Immature natural killer cell (primary cell): ENCODE data around the gene NTM. TPM values are rescaled to one million over a fixed set of nuclear protein-coding genes. Genes with fewer than 3 reads are reported as not detected.

ENCODE experiments used
- DNase-seq, 3 donors: peaks; one replicate each; pipeline ENCODE4 v3.0.0; 2022; ENCODE audit warnings: mixed read lengths in 1 of 3
- H3K27ac Mint-ChIP-seq, 6 donors: one replicate each; pipeline ENCODE4 v1.8.0; 2020; ENCODE audit warnings: mixed read lengths in 6 of 6, mild to moderate bottlenecking in 5 of 6, inconsistent platforms in 4 of 6, moderate library complexity in 3 of 6
- H3K27me3 Mint-ChIP-seq, 3 donors: one replicate each; pipeline ENCODE4 v1.8.0; 2020 to 2021; ENCODE audit warnings: low read depth in 3 of 3, mild to moderate bottlenecking in 3 of 3, mixed read lengths in 3 of 3, moderate library complexity in 3 of 3, inconsistent platforms in 1 of 3
- H3K36me3 Mint-ChIP-seq, 3 donors: one replicate each; pipeline ENCODE4 v1.8.0; 2020; ENCODE audit warnings: mixed read lengths in 3 of 3, inconsistent platforms in 2 of 3, mild to moderate bottlenecking in 2 of 3
- H3K4me1 Mint-ChIP-seq, 2 donors: one replicate each; pipeline ENCODE4 v1.8.0; 2020; ENCODE audit warnings: inconsistent platforms in 2 of 2, mild to moderate bottlenecking in 2 of 2, mixed read lengths in 2 of 2, moderate library complexity in 1 of 2
- H3K4me3 Mint-ChIP-seq, 5 donors: one replicate each; pipeline ENCODE4 v1.8.0; 2020; ENCODE audit warnings: mild to moderate bottlenecking in 5 of 5, mixed read lengths in 5 of 5, inconsistent platforms in 3 of 5, moderate library complexity in 3 of 5
- H3K9me3 Mint-ChIP-seq, 6 donors: one replicate each; pipeline ENCODE4 v1.8.0; 2020; ENCODE audit warnings: mild to moderate bottlenecking in 6 of 6, mixed read lengths in 6 of 6, inconsistent platforms in 4 of 6, moderate library complexity in 3 of 6
- polyA plus RNA-seq, 3 donors: library from polyadenylated mRNA; unstranded; fragments of 300-500 nt; fragmentation: Illumina TruSeq; gene quantifications; one replicate each; pipeline ENCODE4 v1.2.3, GENCODE V29; 2021

Gene NTM
- polyA plus RNA-seq, 3 donors from 2014 or later: not detected

DNA sequence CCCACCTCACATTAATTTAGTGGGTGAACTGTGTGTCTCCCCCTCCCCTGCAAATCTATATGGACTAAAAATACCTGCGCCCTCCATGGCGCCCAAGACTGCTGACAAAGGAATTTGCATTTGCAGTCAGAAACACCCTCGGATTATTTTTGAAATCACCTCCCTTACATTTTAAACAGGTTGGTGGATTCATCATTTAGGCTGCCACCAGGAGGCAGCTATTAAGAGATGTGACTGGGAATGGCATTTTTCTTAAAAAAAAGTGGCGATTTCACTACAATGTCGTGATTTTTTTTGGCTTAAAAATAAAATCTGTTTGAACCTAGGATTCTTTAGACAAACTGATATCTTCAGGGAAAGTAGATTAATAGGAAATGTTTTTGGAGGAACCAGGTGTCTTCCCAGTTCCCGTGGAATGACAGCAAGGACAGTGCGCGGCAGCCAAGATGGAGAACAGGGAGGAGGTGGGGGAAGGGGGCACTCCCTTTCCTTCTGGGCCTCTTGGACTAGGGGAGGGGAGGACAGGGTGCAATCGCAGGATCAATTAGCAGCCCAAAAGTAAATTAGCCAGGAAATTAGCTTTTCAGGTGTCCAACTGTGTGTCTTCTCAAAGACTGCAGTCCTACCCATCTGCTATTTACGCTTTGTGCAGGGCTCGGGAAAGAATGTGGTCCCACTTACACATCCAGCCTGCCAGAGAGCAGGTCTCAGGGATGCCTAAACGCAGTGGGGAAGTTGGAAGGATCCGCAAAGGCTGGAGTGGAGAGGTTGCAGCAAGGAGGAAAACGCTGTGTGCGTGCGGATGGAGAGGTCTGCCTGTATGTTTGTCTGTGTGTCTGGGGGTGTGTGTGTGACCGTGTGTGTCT lies 496.4 kb downstream of the NTM start:
- Mint-ChIP-seq H3K4me3 (no peak overlapping the region), H3K9me3 (peaks cover 0 to 11% (median 2%) of the 10 kb centered on the region in 6 donors), H3K4me1 (no peaks in the 10 kb centered on the region), H3K27ac (no peak overlapping the region), H3K27me3 (peaks cover 0 to 3% (median 0%) of the 10 kb centered on the region in 3 donors), H3K36me3 (no peaks in the 10 kb centered on the region)
- DNase-seq: no peak

DNA sequence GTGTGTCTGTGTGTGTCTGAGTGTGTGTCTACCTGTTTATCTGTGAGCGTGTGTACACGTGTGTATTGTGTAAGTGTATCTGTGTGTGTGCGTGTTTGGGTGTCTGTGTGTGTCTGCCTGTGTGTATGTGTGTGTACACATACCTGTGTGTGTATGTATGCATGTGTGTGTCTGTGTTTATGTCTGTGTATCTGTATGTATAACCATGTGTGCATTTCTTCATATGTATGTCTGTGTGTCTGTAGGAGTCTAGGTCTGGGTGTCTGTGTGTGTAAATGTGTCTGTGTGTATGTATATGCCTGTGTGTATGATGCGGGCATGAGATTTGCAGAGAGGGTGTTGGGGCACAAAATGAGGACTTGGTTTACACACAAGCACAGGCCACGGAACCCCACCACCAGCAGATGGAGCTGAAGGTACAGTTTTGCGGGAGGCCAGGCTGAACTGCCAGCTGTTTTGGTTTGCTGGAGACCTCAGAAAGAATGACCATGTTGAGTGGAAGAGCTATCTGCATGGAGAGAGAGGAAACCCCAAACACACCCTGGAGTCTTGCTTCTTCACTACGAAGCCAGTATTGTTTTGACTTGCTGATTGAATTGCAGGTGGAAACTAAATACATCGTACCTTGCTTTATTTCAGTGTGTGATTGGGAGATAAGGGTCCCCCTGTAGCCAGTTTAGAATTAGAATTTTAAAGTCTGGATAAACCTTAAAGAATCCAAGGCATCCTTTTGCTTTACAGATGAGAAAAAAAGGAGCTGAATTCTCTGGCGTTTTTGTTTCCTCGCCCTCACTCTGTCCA lies 497.2 kb downstream of the NTM start:
- Mint-ChIP-seq H3K27me3 (peaks cover 0 to 3% (median 0%) of the 10 kb centered on the region in 3 donors), H3K27ac (no peak overlapping the region), H3K4me1 (no peaks in the 10 kb centered on the region), H3K9me3 (peaks cover 0 to 11% (median 2%) of the 10 kb centered on the region in 6 donors), H3K36me3 (no peaks in the 10 kb centered on the region), H3K4me3 (no peak overlapping the region)
- no peak for DNase-seq

DNA sequence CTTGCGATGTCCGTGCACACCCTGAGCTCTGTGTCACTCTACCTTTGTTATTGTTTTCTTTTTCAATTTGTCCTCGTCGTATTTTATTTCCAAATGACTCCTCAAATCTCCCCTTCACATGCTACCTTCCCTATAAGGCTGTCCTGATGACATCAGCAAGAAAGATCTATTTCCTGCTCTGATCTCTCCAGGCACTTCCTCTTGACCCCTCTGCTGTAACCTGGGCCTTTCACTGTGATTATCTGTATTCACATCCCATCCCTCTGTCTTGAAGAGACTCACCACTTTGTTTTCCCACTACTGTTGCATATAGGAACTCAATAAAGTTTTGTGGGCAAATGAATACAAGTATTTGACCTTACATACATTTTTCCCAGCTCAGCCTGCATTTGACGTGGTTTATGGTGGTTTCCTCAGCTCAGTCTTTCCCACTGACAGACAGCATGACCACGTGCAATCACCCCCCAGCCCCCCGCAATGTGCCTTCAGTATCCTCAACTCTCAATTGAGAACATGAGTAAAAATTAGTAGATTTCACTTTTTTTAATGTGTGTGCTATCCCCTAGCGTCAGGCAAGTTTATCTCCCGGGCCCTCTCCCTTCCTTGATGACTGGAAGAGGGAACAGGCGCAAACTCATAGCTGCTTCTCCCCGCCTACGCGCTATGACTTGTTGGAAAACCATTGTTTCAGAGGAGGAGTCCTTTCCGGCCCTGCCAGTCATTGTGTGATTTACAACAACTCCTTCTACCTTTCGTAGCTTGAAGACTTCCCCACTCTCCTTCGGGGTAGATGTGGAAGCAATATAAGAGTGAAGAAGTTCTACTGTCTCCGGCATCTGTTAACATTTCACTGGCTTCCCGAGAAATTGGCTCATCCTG lies 498.5 kb downstream of the NTM start:
- Mint-ChIP-seq H3K27ac (no peak overlapping the region), H3K27me3 (peaks cover 0 to 4% (median 0%) of the 10 kb centered on the region in 3 donors), H3K36me3 (no peaks in the 10 kb centered on the region), H3K9me3 (peaks cover 0 to 8% (median under 1%) of the 10 kb centered on the region in 6 donors), H3K4me3 (no peak overlapping the region), H3K4me1 (no peaks in the 10 kb centered on the region)
- no peak for DNase-seq

- Mint-ChIP-seq H3K4me1 (no peaks in the 10 kb centered on the region), H3K27ac (no peak overlapping the region), H3K27me3 (peaks cover 0 to 4% (median 0%) of the 10 kb centered on the region in 3 donors), H3K36me3 (no peaks in the 10 kb centered on the region), H3K9me3 (peaks cover 0 to 11% (median 0%) of the 10 kb centered on the region in 6 donors), H3K4me3 (no peak overlapping the region)
- DNase-seq: no peak
Observed at GRCh38 chr11:131870305-131870704, 499.9 kb downstream of the NTM start.

GRCh38 chr11:131871006-131871405 lies 500.6 kb downstream of the NTM start:
- Mint-ChIP-seq H3K27me3 (peaks cover 0 to 4% (median 0%) of the 10 kb centered on the region in 3 donors), H3K27ac (no peak overlapping the region), H3K36me3 (no peaks in the 10 kb centered on the region), H3K9me3 (peaks cover 0 to 9% (median 2%) of the 10 kb centered on the region in 6 donors), H3K4me3 (no peak overlapping the region), H3K4me1 (no peaks in the 10 kb centered on the region)
- no peak for DNase-seq

DNA sequence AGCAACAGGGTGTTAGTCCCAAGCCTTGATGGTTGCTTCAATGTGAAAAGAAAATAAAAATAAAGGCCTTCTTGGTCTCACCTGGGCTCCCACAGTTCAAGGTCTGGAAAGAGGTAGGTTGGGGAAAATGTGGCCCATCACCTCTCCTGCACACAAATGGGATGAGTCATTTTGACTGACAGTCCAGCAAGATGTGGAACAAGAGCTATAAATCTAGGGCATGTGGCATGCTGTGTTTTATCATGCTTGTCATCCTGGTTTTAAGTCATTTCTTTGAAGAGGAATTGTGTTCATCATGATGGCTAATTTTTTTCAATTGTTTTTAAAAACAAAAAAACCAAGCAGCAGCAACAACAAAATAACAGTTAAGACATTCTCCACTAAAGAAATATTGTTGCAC lies 503.7 kb downstream of the NTM start:
- Mint-ChIP-seq H3K4me1 (no peaks in the 10 kb centered on the region), H3K27ac (no peak overlapping the region), H3K9me3 (peaks cover 0 to 5% (median 3%) of the 10 kb centered on the region in 6 donors), H3K27me3 (peaks cover 0 to 2% (median 1%) of the 10 kb centered on the region in 3 donors), H3K4me3 (no peak overlapping the region), H3K36me3 (no peaks in the 10 kb centered on the region)
- no peak for DNase-seq

DNA sequence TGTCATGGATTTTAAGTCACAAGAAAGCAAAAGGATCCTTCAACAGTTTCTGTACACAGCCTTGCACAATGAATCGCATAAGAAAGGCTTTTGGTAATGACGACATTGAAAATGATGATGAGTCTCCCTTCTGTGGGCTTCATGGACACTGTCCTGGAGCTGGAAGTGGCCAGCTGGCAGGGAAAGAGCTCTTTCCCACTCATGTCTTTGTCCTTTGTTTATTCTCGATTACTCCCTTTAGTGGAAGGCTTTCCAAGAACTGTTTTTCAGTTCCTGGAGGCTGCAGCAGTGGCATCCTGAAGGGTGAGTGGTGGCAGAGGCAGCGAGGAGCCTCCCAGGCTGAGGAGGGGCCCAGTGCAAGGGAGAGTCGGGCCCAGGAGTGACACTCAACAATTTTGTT lies 505.2 kb downstream of the NTM start:
- Mint-ChIP-seq H3K27me3 (peaks cover 0 to 2% (median 1%) of the 10 kb centered on the region in 3 donors), H3K4me1 (no peaks in the 10 kb centered on the region), H3K4me3 (no peak overlapping the region), H3K9me3 (peaks cover 0 to 5% (median 3%) of the 10 kb centered on the region in 6 donors), H3K27ac (no peak overlapping the region), H3K36me3 (no peaks in the 10 kb centered on the region)
- DNase-seq: no peak

DNA sequence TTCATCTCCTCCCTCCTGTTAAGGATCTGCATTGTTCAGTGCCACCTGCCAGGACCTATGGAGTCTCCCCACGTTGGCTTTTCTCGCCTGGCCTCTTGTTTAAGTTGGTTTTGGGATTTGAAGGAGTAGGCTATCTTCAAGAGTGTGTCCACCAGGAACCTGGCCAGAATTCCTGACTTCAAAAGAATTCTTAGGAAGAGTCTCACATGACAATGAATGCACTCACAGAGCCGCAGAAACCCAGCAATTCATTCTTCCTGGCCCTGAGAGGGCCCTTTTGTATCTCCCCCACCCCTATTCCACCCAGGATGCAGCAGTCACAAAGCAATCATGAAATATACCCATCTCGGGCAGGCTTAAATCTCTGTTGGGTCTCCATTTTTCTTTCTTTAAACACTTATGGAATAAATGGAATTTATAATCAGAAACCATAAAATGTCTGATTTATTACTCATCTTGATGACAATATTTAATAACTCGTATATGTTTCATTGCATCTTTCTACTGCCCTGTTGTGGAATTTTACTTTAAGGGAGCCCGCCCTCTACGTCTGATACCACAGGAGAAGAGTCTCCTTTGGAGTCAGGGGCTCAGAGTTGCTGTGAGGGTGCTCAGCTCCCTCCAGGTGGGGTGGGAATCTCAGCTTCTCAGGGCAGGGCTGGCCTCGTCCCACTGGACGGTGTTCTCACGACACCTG lies 507.0 kb downstream of the NTM start:
- Mint-ChIP-seq H3K36me3 (no peaks in the 10 kb centered on the region), H3K27ac (no peak overlapping the region), H3K4me3 (no peak overlapping the region), H3K9me3 (peaks cover 0 to 11% (median 4%) of the 10 kb centered on the region in 6 donors), H3K4me1 (no peaks in the 10 kb centered on the region), H3K27me3 (peaks cover 0 to 2% (median 1%) of the 10 kb centered on the region in 3 donors)
- DNase-seq: no peak

- H3K27me3 Mint-ChIP-seq: peaks cover 0 to 2% (median 0%) of the 10 kb centered on the region in 3 donors
- H3K36me3 Mint-ChIP-seq: no peaks in the 10 kb centered on the region
- no peak for DNase-seq
- no peak overlapping the region for H3K27ac Mint-ChIP-seq
- no peak overlapping the region for H3K4me3 Mint-ChIP-seq
- H3K4me1 Mint-ChIP-seq: no peaks in the 10 kb centered on the region
- H3K9me3 Mint-ChIP-seq: peaks cover 0 to 15% (median 3%) of the 10 kb centered on the region in 6 donors
Observed at GRCh38 chr11:131880316-131880715, 509.9 kb downstream of the NTM start.

DNA sequence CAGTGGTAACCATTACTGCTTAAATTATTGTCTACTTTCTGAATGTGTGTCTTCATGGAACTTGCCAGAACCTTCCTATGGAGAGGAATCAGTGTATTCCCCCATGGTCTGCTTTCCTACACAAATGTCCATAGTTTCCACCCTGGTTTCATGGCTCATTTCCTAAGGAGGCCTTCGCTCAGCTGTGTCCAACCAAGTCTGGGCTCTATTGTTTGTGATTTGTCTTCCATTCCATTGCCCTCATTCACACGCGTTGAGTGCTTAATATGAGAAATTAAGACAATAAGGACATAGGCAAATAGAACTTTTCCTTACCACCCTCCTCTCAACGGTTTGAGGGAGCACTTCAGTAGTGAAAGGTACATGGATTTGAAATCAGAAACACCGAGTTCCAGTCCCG lies 510.6 kb downstream of the NTM start:
- DNase-seq: no peak
- Mint-ChIP-seq H3K27ac (no peak overlapping the region), H3K9me3 (peaks cover 0 to 11% (median 3%) of the 10 kb centered on the region in 6 donors), H3K4me1 (no peaks in the 10 kb centered on the region), H3K36me3 (no peaks in the 10 kb centered on the region), H3K4me3 (no peak overlapping the region), H3K27me3 (peaks cover 0 to 2% (median 0%) of the 10 kb centered on the region in 3 donors)

DNA sequence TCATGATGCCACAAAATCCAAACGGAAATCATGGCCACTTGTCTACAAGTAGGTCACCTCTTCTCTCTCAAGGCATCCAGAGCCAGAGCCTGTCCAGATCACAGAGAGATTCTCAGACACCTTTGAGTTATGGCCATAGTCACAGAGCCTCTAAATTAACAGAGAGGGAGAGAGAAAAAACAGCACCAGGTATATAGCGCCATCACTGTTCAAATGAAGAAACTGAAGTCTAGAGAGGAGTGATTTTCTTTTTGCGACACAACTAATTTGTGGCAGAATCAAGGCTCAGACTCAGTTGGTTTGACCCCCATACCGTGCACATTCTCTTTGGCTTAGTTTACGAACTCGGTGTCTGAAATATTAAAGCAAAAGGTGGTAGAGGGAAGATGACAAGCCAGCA lies 512.9 kb downstream of the NTM start:
- H3K4me3 Mint-ChIP-seq: no peak overlapping the region
- no peak for DNase-seq
- peaks cover 0 to 3% (median 0%) of the 10 kb centered on the region in 3 donors for H3K36me3 Mint-ChIP-seq
- no peaks in the 10 kb centered on the region for H3K4me1 Mint-ChIP-seq
- no peak overlapping the region for H3K27ac Mint-ChIP-seq
- H3K9me3 Mint-ChIP-seq: peaks cover 0 to 11% (median 7%) of the 10 kb centered on the region in 6 donors
- H3K27me3 Mint-ChIP-seq: no peaks in the 10 kb centered on the region

DNA sequence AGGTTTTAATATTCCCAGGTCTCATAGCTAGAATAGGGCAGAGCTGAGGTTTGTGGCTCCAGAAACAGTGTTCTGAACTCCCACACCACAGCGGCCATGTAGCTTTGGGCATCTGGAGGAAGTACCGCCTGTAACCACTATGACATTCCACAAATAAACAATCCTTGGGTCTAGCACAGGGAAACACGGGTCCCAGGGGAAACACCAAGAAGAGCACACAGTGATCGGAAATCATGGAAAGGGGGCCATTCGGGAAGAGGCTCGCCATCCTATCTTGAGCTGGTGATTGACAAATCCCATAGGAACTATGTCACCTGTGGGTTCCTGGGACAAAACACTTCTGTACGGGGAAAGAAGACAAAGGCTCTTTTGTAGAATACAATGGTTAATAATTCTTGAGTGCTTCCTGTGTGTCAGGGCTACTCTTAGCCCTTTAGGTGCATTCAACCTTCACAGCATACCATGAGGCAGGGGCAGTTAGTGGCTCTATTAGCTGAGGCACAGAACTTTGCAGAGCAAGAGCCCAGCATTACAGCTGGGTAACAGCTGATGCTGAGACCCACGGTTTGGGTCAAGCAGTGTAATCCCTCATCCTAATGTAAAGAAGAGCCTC lies 514.2 kb downstream of the NTM start:
- Mint-ChIP-seq H3K9me3 (peaks cover 0 to 11% (median 5%) of the 10 kb centered on the region in 6 donors), H3K27me3 (no peaks in the 10 kb centered on the region), H3K4me1 (no peaks in the 10 kb centered on the region), H3K27ac (no peak overlapping the region), H3K4me3 (no peak overlapping the region), H3K36me3 (peaks cover 0 to 3% (median 0%) of the 10 kb centered on the region in 3 donors)
- DNase-seq: no peak
